ENCODE data around the gene CFAP53. TPM values are rescaled to one million over a fixed set of nuclear protein-coding genes. Genes with fewer than 3 reads are reported as not detected.

The CFAP53 gene
- total and polyA plus RNA-seq, 2 of the 4 experiments (the other 2 are of a cell fraction) = under 0.01 to 0.12 TPM

- intact Hi-C loops (cut with micrococcal nuclease) = loop anchor here (10.0 kb wide), 1 partner anchor 222 kb away; no protein-coding TSS in a partner anchor
- no peak overlapping the region for H3K4ac ChIP-seq (ENCODE audit: low read depth, low read length)
- H2AFZ ChIP-seq (replicated peaks; ENCODE audit: low read length, poor library complexity) = no peak overlapping the region
- ChIA-PET CTCF (interaction anchor here (0.6 kb wide), 1 partner anchor 18 kb away, joined by 3 read pairs; no protein-coding TSS in a partner anchor), POLR2A (ENCODE audit: unreplicated experiment) (no interaction called here)
- H2BK120ac ChIP-seq (ENCODE audit: low read depth, low read length) = no peak overlapping the region
- no TSS peak for BruUV-seq (replicated peaks)
- H3K36me3 ChIP-seq (ENCODE audit: control insufficient read depth, insufficient read depth, low read length) = no peaks in the 10 kb centered on the region
- no peaks in the 10 kb centered on the region for H3K9me3 ChIP-seq (ENCODE audit: control insufficient read depth, insufficient read depth, low read length)
- H3K9me1 ChIP-seq (ENCODE audit: insufficient read depth, low read length) = no peaks in the 10 kb centered on the region
- H4K91ac ChIP-seq (ENCODE audit: insufficient read depth, low read depth, low read length) = no peak overlapping the region
- no peak overlapping the region for H2BK5ac ChIP-seq (ENCODE audit: low read depth, low read length, poor library complexity, severe bottlenecking)
- H3K56ac ChIP-seq (ENCODE audit: extremely low read depth, insufficient read depth, low read length) = no peak overlapping the region
- dilution Hi-C loops (cut with HindIII; ENCODE audit: low sequenced_read_pairs, unreplicated experiment) = no loop called here
- no peak overlapping the region for H3K18ac ChIP-seq (ENCODE audit: low read depth, low read length)
- H3K9ac ChIP-seq (ENCODE audit: low read depth, low read length) = no peak overlapping the region
- no peak overlapping the region for H2BK20ac ChIP-seq (ENCODE audit: low read depth, low read length)
- H3K27ac ChIP-seq (ENCODE audit: insufficient read depth, low read length) = no peak overlapping the region
- H4K5ac ChIP-seq (ENCODE audit: low read depth, low read length) = no peak overlapping the region
- no peak overlapping the region for H3K4me2 ChIP-seq (ENCODE audit: low read depth, low read length)
- H3K4me3 ChIP-seq (ENCODE audit: insufficient read depth, low read depth, low read length) = no peak overlapping the region
- no CpG with 5 or more reads among the region's 1 CpG for WGBS, 2 experiments (ENCODE audit: extremely low coverage in 2 of 2, insufficient read length in 1 of 2)
- no peaks in the 10 kb centered on the region for H3K4me1 ChIP-seq (ENCODE audit: control insufficient read depth, insufficient read depth, low read length)
- DNase-seq = no peak
- in situ Hi-C loops (cut with MboI; ENCODE audit: low sequenced_read_pairs) = loop anchor here (25.0 kb wide), 1 partner anchor 674 kb away; no protein-coding TSS in a partner anchor
- no peak for ATAC-seq (ENCODE audit: low read depth)
- H3K23ac ChIP-seq (ENCODE audit: low read depth, low read length) = no peak overlapping the region
- no peak overlapping the region for H2BK15ac ChIP-seq (ENCODE audit: low read depth, low read length)
- no peaks in the 10 kb centered on the region for H3K79me1 ChIP-seq (ENCODE audit: low read depth in 1 of 2, low read length in 2 of 2)
- no peak overlapping the region for H3K14ac ChIP-seq (replicated peaks; ENCODE audit: low read depth, low read length)
- H2AK9ac ChIP-seq (replicated peaks; ENCODE audit: low read depth, low read length, poor library complexity) = no peak overlapping the region
- no peaks in the 10 kb centered on the region for H4K20me1 ChIP-seq (ENCODE audit: insufficient read depth, low read length)
- no peak overlapping the region for H2AK5ac ChIP-seq (ENCODE audit: low read depth, low read length)
- H4K8ac ChIP-seq (ENCODE audit: low read depth in 2 of 2, low read length in 2 of 2) = no peak overlapping the region
- peaks cover 2% of the 10 kb centered on the region; the same call in 1 of the 2 replicates for H3K27me3 ChIP-seq (ENCODE audit: control insufficient read depth, insufficient read depth, low read length)
- TF ChIP-seq CHD1 (IDR thresholded peaks at IDR 0.05; ENCODE audit: low read depth, low read length) = no peak
These were observed 79.9 kb downstream of the CFAP53 start for GRCh38 chr18:50186385-50186784.
